ENCODE results near the gene ITPR2. TPM values are rescaled to one million over a fixed set of nuclear protein-coding genes. Genes with fewer than 3 reads are reported as not detected.

ITPR2 gene
- total RNA-seq, 1 donor from 2014 or later, result 74.5 TPM

DNA sequence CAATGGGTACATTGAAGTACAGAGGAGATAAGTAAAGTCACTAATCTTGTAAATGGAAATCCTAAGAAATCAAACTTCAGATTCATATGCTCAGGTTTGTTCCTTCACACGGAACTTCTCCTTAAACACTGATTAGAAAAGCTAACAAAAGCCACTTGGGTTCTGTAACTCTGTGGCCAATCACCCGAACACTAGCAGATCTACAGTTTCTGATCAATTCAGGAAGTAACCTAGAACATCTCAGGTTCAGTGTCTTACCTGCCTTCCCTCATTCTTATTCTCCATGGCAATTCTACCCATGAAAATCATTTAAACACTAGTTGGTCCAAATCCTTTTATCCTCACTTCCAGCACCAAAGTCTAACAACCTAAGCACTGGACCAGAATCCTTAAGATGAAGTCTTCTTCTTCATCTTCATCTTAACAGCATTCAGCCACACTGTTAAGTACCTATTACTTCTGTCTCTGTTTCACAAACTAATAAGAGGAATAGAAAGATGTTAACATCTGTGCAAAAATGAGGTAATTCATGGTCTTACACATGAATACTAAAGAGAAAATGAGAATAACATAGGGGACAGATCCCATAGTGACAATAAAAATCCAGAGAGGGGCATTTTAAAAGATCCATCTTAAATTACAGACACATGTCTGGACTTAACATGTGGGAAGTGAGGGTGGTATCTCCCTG is 453.1 kb downstream of the ITPR2 start:
- DNase-seq, result no peak
- CTCF ChIA-PET, result no interaction called here
- Mint-ChIP-seq H3K4me1 (peaks cover 7% of the 10 kb centered on the region), H3K4me3 (no peak overlapping the region), H3K27ac (no peak overlapping the region), H3K36me3 (ENCODE audit: low read depth) (peaks cover 34% of the 10 kb centered on the region), H3K9me3 (peaks cover 9% of the 10 kb centered on the region), H3K27me3 (no peaks in the 10 kb centered on the region)
- ATAC-seq (ENCODE audit: low read depth), result no peak
- TF ChIP-seq, protein P1, sequence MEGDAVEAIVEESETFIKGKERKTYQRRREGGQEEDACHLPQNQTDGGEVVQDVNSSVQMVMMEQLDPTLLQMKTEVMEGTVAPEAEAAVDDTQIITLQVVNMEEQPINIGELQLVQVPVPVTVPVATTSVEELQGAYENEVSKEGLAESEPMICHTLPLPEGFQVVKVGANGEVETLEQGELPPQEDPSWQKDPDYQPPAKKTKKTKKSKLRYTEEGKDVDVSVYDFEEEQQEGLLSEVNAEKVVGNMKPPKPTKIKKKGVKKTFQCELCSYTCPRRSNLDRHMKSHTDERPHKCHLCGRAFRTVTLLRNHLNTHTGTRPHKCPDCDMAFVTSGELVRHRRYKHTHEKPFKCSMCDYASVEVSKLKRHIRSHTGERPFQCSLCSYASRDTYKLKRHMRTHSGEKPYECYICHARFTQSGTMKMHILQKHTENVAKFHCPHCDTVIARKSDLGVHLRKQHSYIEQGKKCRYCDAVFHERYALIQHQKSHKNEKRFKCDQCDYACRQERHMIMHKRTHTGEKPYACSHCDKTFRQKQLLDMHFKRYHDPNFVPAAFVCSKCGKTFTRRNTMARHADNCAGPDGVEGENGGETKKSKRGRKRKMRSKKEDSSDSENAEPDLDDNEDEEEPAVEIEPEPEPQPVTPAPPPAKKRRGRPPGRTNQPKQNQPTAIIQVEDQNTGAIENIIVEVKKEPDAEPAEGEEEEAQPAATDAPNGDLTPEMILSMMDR (IDR thresholded peaks at IDR 0.05), result no peak
- POLR2A ChIA-PET, result interaction anchor here (0.6 kb wide), 1 partner anchor 59 kb away, joined by 3 read pairs; no protein-coding TSS in a partner anchor
- intact Hi-C loops (cut with micrococcal nuclease), result no loop called here

DNA sequence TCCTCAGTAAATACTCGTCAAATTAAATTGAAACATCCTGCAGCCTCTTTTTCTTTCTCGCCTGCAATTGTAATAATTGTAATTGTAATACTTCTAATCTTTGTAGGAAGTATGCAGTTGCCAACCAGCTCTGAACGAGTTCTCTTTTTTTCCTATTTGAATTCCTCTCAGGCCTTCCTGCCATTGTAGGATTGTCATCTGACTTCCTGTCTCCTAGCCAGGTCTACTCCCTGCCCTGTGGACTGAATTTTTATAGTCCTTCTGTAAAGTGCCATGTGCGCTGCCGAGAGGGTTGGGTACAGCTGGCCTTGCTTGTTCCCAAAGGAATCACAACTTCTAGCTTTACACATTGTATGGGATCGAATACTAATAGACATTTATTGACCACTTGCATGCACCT is 454.3 kb downstream of the ITPR2 start:
- Mint-ChIP-seq H3K36me3 (ENCODE audit: low read depth) (peaks cover 25% of the 10 kb centered on the region), H3K27me3 (no peaks in the 10 kb centered on the region), H3K27ac (no peak overlapping the region), H3K4me1 (peaks cover 7% of the 10 kb centered on the region), H3K9me3 (peaks cover 7% of the 10 kb centered on the region), H3K4me3 (no peak overlapping the region)
- intact Hi-C loops (cut with micrococcal nuclease), result no loop called here
- no peak for DNase-seq
- POLR2A ChIA-PET, result no interaction called here
- CTCF ChIA-PET, result interaction anchor here (0.6 kb wide), 1 partner anchor 909 kb away, joined by 3 read pairs; no protein-coding TSS in a partner anchor
- TF ChIP-seq, protein P1 (IDR thresholded peaks at IDR 0.05), result no peak
- no peak for ATAC-seq (ENCODE audit: low read depth)

DNA sequence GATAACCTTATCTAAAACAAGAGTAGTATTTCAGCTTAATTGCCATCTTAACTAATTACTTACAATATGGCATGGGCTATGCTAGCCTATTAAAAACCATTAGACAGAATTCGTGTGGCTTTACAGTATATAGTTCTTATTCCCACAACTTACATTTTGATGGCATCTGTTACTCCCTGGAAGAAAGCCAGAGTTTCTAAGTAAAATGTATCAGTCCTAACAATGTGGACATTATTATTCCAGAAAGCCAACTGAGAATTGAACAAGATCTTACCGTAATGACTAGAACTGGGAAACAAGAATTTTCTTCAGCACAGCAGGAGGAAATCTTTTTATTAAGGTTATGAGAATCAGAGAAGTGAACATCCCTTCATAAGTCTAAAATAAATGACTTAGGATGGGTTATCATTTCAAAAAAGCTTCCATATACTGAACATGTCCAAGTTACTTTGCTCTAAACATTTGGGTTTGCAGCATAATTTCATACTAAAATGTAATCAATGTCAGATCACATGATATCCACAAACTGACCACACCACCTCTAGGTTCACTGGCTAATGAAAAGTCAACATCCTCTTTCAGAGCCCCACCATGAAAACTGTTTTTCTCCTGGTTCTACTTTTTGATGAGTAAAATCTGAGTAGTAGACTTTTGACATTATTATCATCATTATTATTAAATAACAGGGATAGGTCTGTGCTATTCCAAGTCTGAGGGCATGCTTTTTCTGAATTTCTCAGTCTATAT is 457.9 kb downstream of the ITPR2 start:
- no peak overlapping the region for H3K4me3 Mint-ChIP-seq
- peaks cover 24% of the 10 kb centered on the region for H3K36me3 Mint-ChIP-seq (ENCODE audit: low read depth)
- ATAC-seq (ENCODE audit: low read depth) (no peak), DNase-seq (no peak)
- ChIA-PET POLR2A (no interaction called here), CTCF (no interaction called here)
- peaks cover 4% of the 10 kb centered on the region for H3K9me3 Mint-ChIP-seq
- intact Hi-C loops (cut with micrococcal nuclease), result no loop called here
- no peak overlapping the region for H3K27ac Mint-ChIP-seq
- no peaks in the 10 kb centered on the region for H3K27me3 Mint-ChIP-seq
- TF ChIP-seq, protein P1 (IDR thresholded peaks at IDR 0.05), result no peak
- peaks cover 7% of the 10 kb centered on the region for H3K4me1 Mint-ChIP-seq

DNA sequence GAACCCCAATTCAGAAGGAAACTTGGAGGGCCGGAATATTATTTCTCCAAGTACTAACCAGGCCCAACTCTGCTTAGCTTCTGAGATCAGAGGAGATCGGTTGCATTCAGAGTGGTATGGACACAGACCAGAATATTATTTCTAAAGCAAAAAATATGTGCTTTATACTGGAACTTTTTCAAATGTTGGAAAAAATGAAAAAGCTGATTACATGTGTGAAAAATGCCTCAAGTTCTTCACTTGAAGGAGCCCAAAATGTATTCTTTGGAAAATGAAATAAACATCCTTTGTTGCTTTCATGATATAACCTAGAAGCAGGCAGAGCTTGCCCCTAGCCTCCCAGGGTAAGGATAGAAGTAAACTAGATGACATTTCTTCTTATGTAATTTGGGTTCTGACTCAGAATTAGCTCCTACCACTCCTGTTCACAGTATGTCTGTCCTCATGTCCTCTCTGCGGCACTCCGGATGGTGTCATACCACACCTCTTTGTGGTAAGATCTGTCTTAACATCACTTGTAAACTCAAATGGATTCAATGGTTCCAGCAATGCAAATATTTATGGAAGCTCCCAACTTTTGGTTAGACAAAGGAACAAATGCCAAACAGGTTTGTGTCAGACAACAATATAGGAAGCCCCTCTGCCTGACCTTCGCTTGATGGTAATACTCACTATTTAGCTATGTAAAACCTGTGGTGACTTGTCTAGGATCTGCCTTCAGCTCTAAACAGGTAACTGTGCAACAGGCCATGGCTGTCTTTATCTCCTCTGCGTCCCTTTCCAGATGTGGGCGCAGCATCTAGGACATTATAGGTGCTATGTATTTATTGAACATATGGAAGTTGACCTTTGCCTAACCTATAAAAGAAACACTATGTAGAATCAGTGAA is 459.1 kb downstream of the ITPR2 start:
- ATAC-seq (ENCODE audit: low read depth), result no peak
- Mint-ChIP-seq H3K9me3 (peaks cover 4% of the 10 kb centered on the region), H3K27ac (no peak overlapping the region), H3K36me3 (ENCODE audit: low read depth) (peaks cover 24% of the 10 kb centered on the region), H3K4me3 (no peak overlapping the region), H3K27me3 (no peaks in the 10 kb centered on the region), H3K4me1 (peaks cover 7% of the 10 kb centered on the region)
- DNase-seq, result no peak
- intact Hi-C loops (cut with micrococcal nuclease), result no loop called here
- TF ChIP-seq, protein P1 (IDR thresholded peaks at IDR 0.05), result no peak
- POLR2A ChIA-PET, result no interaction called here
- CTCF ChIA-PET, result no interaction called here

DNA sequence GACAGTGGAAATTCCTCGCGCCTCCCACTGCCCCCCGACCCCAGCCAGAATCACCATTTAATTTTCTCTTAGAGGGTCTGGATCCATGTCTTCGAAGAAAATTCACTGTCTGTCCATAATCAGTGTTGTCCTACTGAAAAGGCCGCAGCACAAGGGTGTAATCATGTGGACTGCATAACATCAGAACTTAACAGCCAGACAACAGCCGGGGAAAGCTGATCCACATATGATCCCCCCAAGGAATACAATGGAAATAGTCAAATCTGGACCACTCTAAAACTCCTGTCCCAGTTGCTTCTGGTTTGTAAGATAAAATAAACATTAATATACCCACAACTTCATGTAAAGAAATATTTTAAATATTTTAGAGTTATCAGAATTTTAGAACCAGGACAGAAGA is 460.1 kb downstream of the ITPR2 start:
- POLR2A ChIA-PET, result no interaction called here
- intact Hi-C loops (cut with micrococcal nuclease), result no loop called here
- Mint-ChIP-seq H3K4me1 (peaks cover 7% of the 10 kb centered on the region), H3K27ac (no peak overlapping the region), H3K36me3 (ENCODE audit: low read depth) (peaks cover 24% of the 10 kb centered on the region), H3K4me3 (no peak overlapping the region), H3K27me3 (no peaks in the 10 kb centered on the region), H3K9me3 (peaks cover 4% of the 10 kb centered on the region)
- ATAC-seq (ENCODE audit: low read depth), result no peak
- CTCF ChIA-PET, result no interaction called here
- TF ChIP-seq, protein P1 (IDR thresholded peaks at IDR 0.05), result no peak
- no peak for DNase-seq

Data from activated B cell treated with CpG ODN at 0.5 μM for 24 hours (primary cell).